Measurements from ENCODE around the gene LUC7L3.

The LUC7L3 gene

GRCh38 chr17:50768346-50768761, 49.0 kb downstream of the LUC7L3 start:
- H3K27ac ChIP-seq (ENCODE audit: extremely low read depth, low read depth, low read length): no peak overlapping the region
- CTCF ChIA-PET: interaction anchor here (3.5 kb wide), 1 partner anchor 14 kb away, joined by 27 read pairs; no protein-coding TSS in a partner anchor
- no peaks in the 10 kb centered on the region for H3K9me3 ChIP-seq (ENCODE audit: control insufficient read depth, insufficient read depth, low read depth, low read length)
- no peak overlapping the region for H3K4me3 ChIP-seq (ENCODE audit: low read depth, low read length)
- TF ChIP-seq PRDM2 (tag by site-specific recombination; IDR thresholded peaks at IDR 0.05; ENCODE audit: borderline replicate concordance): no peak
- 0 out of 2 replicates have a peak, but pooled peaks have one; percentile 22 for TF ChIP-seq SP3 (tag by site-specific recombination; IDR thresholded peaks at IDR 0.05)
- TF ChIP-seq KLF1 (tag by site-specific recombination; IDR thresholded peaks at IDR 0.05): peak; percentile 92
- H3K4me1 ChIP-seq (ENCODE audit: control insufficient read depth, insufficient read depth, low read length): peaks cover 5% of the 10 kb centered on the region
- no peaks in the 10 kb centered on the region for H3K36me3 ChIP-seq (ENCODE audit: control insufficient read depth in 2 of 2, insufficient read depth in 1 of 2, low read length in 2 of 2)
- POLR2A ChIA-PET: interaction anchor here (0.6 to 0.7 kb wide), 3 partner anchors 60 to 190 kb away, joined by 3 to 4 read pairs (median 3); no protein-coding TSS in a partner anchor

GRCh38 chr17:50769884-50770283, 50.5 kb downstream of the LUC7L3 start:
- Histone ChIP-seq H3K4me3 (ENCODE audit: low read depth, low read length) (no peak overlapping the region), H3K4me1 (ENCODE audit: control insufficient read depth, insufficient read depth, low read length) (no peaks in the 10 kb centered on the region), H3K27ac (ENCODE audit: extremely low read depth, low read depth, low read length) (no peak overlapping the region), H3K9me3 (ENCODE audit: control insufficient read depth, insufficient read depth, low read depth, low read length) (no peaks in the 10 kb centered on the region), H3K36me3 (ENCODE audit: control insufficient read depth in 2 of 2, insufficient read depth in 1 of 2, low read length in 2 of 2) (no peaks in the 10 kb centered on the region)
- CTCF ChIA-PET: interaction anchor here (1.0 to 3.5 kb wide), 2 partner anchors 8 to 13 kb away, joined by 4 to 27 read pairs; no protein-coding TSS in a partner anchor
- POLR2A ChIA-PET: interaction anchor here (0.6 to 1.3 kb wide), 2 partner anchors 13 to 83 kb away, joined by 3 to 5 read pairs; no protein-coding TSS in a partner anchor
- TF ChIP-seq, protein P1, sequence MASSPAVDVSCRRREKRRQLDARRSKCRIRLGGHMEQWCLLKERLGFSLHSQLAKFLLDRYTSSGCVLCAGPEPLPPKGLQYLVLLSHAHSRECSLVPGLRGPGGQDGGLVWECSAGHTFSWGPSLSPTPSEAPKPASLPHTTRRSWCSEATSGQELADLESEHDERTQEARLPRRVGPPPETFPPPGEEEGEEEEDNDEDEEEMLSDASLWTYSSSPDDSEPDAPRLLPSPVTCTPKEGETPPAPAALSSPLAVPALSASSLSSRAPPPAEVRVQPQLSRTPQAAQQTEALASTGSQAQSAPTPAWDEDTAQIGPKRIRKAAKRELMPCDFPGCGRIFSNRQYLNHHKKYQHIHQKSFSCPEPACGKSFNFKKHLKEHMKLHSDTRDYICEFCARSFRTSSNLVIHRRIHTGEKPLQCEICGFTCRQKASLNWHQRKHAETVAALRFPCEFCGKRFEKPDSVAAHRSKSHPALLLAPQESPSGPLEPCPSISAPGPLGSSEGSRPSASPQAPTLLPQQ (tag by site-specific recombination; IDR thresholded peaks at IDR 0.05): no peak
- TF ChIP-seq MYNN (tag by site-specific recombination; IDR thresholded peaks at IDR 0.05; ENCODE audit: borderline replicate concordance) (no peak), ZNF423 (tag by site-specific recombination; IDR thresholded peaks at IDR 0.05) (no peak), ZNF341 (tag by site-specific recombination; IDR thresholded peaks at IDR 0.05; ENCODE audit: low read depth) (no peak), KLF16 (tag by site-specific recombination; IDR thresholded peaks at IDR 0.05) (no peak), ZNF280D (tag by site-specific recombination; IDR thresholded peaks at IDR 0.05) (no peak), ZSCAN16 (tag by site-specific recombination; IDR thresholded peaks at IDR 0.05) (no peak), ZNF174 (tag by site-specific recombination; IDR thresholded peaks at IDR 0.05) (no peak), ZNF707 (tag by site-specific recombination; IDR thresholded peaks at IDR 0.05) (no peak)
- TF ChIP-seq, protein P2, sequence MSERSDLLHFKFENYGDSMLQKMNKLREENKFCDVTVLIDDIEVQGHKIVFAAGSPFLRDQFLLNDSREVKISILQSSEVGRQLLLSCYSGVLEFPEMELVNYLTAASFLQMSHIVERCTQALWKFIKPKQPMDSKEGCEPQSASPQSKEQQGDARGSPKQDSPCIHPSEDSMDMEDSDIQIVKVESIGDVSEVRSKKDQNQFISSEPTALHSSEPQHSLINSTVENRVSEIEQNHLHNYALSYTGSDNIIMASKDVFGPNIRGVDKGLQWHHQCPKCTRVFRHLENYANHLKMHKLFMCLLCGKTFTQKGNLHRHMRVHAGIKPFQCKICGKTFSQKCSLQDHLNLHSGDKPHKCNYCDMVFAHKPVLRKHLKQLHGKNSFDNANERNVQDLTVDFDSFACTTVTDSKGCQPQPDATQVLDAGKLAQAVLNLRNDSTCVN (tag by site-specific recombination; optimal IDR thresholded peaks at IDR 0.05): no peak
- TF ChIP-seq, protein P3, sequence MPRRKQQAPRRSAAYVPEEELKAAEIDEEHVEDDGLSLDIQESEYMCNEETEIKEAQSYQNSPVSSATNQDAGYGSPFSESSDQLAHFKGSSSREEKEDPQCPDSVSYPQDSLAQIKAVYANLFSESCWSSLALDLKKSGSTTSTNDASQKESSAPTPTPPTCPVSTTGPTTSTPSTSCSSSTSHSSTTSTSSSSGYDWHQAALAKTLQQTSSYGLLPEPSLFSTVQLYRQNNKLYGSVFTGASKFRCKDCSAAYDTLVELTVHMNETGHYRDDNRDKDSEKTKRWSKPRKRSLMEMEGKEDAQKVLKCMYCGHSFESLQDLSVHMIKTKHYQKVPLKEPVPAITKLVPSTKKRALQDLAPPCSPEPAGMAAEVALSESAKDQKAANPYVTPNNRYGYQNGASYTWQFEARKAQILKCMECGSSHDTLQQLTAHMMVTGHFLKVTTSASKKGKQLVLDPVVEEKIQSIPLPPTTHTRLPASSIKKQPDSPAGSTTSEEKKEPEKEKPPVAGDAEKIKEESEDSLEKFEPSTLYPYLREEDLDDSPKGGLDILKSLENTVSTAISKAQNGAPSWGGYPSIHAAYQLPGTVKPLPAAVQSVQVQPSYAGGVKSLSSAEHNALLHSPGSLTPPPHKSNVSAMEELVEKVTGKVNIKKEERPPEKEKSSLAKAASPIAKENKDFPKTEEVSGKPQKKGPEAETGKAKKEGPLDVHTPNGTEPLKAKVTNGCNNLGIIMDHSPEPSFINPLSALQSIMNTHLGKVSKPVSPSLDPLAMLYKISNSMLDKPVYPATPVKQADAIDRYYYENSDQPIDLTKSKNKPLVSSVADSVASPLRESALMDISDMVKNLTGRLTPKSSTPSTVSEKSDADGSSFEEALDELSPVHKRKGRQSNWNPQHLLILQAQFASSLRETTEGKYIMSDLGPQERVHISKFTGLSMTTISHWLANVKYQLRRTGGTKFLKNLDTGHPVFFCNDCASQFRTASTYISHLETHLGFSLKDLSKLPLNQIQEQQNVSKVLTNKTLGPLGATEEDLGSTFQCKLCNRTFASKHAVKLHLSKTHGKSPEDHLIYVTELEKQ (tag by site-specific recombination; IDR thresholded peaks at IDR 0.05; ENCODE audit: borderline replicate concordance): no peak
